C4-2B (cell line): ENCODE results near the gene SMIM23.
"Not testable (repeated sequence)": the region's sequence is repeated elsewhere in the genome, so short reads cannot be mapped to it uniquely, and the experiment has no call there.

Experiments used
- ZFX ChIP-seq: fragments of 450-650 bp; IDR thresholded peaks from 2 replicates; pipeline ENCODE4 v1.6.1; 2017
- TF ChIP-seq, protein P1 (sequence below): fragments of 450-650 bp; conservative IDR thresholded peaks from 2 replicates; pipeline ENCODE4 v1.5.1; 2017; ENCODE audit warnings: mild to moderate bottlenecking

DNA sequence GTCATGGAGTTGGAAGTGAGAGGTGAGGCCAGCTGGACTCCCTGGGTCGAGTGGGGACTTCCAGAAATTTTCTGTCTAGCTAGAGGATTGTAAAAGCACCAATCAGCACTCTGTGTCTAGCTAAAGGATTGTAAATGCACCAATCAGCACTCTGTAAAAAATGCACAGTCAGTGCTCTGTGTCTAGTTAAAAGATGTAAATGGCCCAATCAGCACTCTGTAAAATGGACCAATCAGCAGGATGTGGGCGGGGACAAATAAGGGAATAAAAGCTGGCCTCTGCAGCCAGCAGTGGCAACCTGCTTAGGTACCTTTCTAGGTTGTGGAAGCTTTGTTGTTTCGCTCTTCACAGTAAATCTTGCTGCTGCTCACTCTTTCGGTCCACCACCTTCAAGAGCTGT, 3.9 kb upstream of the SMIM23 start:
- TF ChIP-seq, protein P1, sequence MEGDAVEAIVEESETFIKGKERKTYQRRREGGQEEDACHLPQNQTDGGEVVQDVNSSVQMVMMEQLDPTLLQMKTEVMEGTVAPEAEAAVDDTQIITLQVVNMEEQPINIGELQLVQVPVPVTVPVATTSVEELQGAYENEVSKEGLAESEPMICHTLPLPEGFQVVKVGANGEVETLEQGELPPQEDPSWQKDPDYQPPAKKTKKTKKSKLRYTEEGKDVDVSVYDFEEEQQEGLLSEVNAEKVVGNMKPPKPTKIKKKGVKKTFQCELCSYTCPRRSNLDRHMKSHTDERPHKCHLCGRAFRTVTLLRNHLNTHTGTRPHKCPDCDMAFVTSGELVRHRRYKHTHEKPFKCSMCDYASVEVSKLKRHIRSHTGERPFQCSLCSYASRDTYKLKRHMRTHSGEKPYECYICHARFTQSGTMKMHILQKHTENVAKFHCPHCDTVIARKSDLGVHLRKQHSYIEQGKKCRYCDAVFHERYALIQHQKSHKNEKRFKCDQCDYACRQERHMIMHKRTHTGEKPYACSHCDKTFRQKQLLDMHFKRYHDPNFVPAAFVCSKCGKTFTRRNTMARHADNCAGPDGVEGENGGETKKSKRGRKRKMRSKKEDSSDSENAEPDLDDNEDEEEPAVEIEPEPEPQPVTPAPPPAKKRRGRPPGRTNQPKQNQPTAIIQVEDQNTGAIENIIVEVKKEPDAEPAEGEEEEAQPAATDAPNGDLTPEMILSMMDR = not testable (repeated sequence)
- TF ChIP-seq ZFX = not testable (repeated sequence)
